H1 (cell line): Measurements from ENCODE around the gene TMEM220. TPM values are rescaled to one million over a fixed set of nuclear protein-coding genes. Genes with fewer than 3 reads are reported as not detected.
"Not testable (repeated sequence)": the region's sequence is repeated elsewhere in the genome, so short reads cannot be mapped to it uniquely, and the experiment has no call there.

Experiments used
- CTCF ChIA-PET: fragments of 300-600 bp; sonication (Branson Sonifier 250); formaldehyde crosslinking; loops from one replicate; lab custom pipeline; 2021; ENCODE audit not compliant: partially characterized antibody; lab: Charles Lee
- POLR2A ChIA-PET: fragments of 300-600 bp; sonication (Branson Sonifier 250); formaldehyde crosslinking; loops from one replicate; lab custom pipeline; 2021; ENCODE audit warnings: inconsistent platforms; ENCODE audit not compliant: partially characterized antibody; lab: Charles Lee
- DNase-seq, 2 experiments: peaks; one replicate each; pipeline versions ENCODE4 v3.0.0 to v3.0.0-alpha.2; 2010 to 2022; ENCODE audit warnings: low spot score in 2 of 2, low read depth in 1 of 2, mixed read lengths in 1 of 2
- FAIRE-seq: peaks from 2 replicates; lab custom pipeline; 2011; peaks lifted over from hg19 to GRCh38; lab: Jason Lieb, UNC
- H2AFZ ChIP-seq: 2 replicates; pipeline ENCODE4 v1.8.1; 2012; ENCODE audit warnings: low read length, inconsistent platforms
- H2AK5ac ChIP-seq: 2 replicates; pipeline ENCODE4 v1.6.1; 2013; ENCODE audit warnings: low read depth, low read length
- H2BK120ac ChIP-seq: replicated peaks from 2 replicates; pipeline ENCODE3; 2013; ENCODE audit warnings: low read depth, low read length, inconsistent platforms
- H2BK12ac ChIP-seq: 2 replicates; pipeline ENCODE4 v1.6.1; 2013; ENCODE audit warnings: low read depth, low read length
- H2BK15ac ChIP-seq: 2 replicates; pipeline ENCODE4 v1.6.1; 2013; ENCODE audit warnings: low read length
- H2BK20ac ChIP-seq: 2 replicates; pipeline ENCODE4 v1.6.1; 2013; ENCODE audit warnings: low read length
- H2BK5ac ChIP-seq: 2 replicates; pipeline ENCODE4 v1.6.1; 2013; ENCODE audit warnings: low read depth, low read length
- H3K14ac ChIP-seq: 2 replicates; pipeline ENCODE4 v1.6.1; 2013; ENCODE audit warnings: inconsistent platforms; ENCODE audit not compliant: insufficient read length
- H3K18ac ChIP-seq: 2 replicates; pipeline ENCODE4 v1.6.1; 2013; ENCODE audit warnings: low read length; ENCODE audit errors: extremely low read depth
- H3K23ac ChIP-seq: 2 replicates; pipeline ENCODE4 v1.6.1; 2013; ENCODE audit warnings: inconsistent platforms; ENCODE audit not compliant: insufficient read length
- H3K23me2 ChIP-seq: 2 replicates; pipeline ENCODE4 v1.6.1; 2013; ENCODE audit warnings: low read depth, low read length
- H3K27ac ChIP-seq: 2 replicates; pipeline ENCODE4 v1.6.1; 2011; ENCODE audit warnings: low read depth, low read length, inconsistent platforms
- H3K27me3 ChIP-seq, 4 experiments: replicated peaks in 1 of 4; 1 replicate in 1 of 4; 2 replicates in 3 of 4; pipeline versions ENCODE4 v1.6.1 to v1.8.1; 2011 to 2013; ENCODE audit warnings: low read length in 3 of 4, mild to moderate bottlenecking in 3 of 4, inconsistent platforms in 2 of 4, mixed read lengths in 2 of 4, moderate library complexity in 1 of 4; ENCODE audit not compliant: control insufficient read depth in 3 of 4, insufficient read depth in 3 of 4; ENCODE audit errors: extremely low read depth in 1 of 4
- H3K36me3 ChIP-seq, 4 experiments: 2 replicates each; pipeline versions ENCODE4 v1.6.1 to v1.8.1; 2011 to 2013; ENCODE audit warnings: mild to moderate bottlenecking in 4 of 4, low read length in 3 of 4, moderate library complexity in 2 of 4, control low read depth in 1 of 4, inconsistent platforms in 1 of 4; ENCODE audit not compliant: insufficient read depth in 4 of 4, control insufficient read depth in 2 of 4
- H3K4ac ChIP-seq: replicated peaks from 2 replicates; pipeline ENCODE3; 2013; ENCODE audit warnings: low read length, low read depth, mixed read lengths, inconsistent platforms; ENCODE audit not compliant: insufficient read length
- H3K4me1 ChIP-seq, 4 experiments: replicated peaks in 1 of 4; 1 replicate in 1 of 4; 2 replicates in 3 of 4; pipeline versions ENCODE4 v1.6.1 to v1.8.1; 2011 to 2013; ENCODE audit warnings: low read length in 3 of 4, inconsistent platforms in 2 of 4, mixed read lengths in 1 of 4; ENCODE audit not compliant: insufficient read depth in 4 of 4, control insufficient read depth in 3 of 4
- H3K4me2 ChIP-seq, 2 experiments: 2 replicates each; pipeline versions ENCODE4 v1.6.1 to v1.8.1; 2011 to 2013; ENCODE audit warnings: low read depth in 2 of 2, low read length in 2 of 2, control low read depth in 1 of 2, inconsistent platforms in 1 of 2, mild to moderate bottlenecking in 1 of 2; ENCODE audit not compliant: insufficient read depth in 1 of 2
- H3K4me3 ChIP-seq, 4 experiments: fragments of 200-600, 300-600 bp in 1 of 4; sonication (generic), shearing (Covaris generic), sonication (Bioruptor Twin) in 1 of 4; 2 replicates each; pipeline versions ENCODE4 v1.5.1 to v1.8.1; 2011 to 2016; ENCODE audit warnings: low read length in 4 of 4, low read depth in 3 of 4, control low read depth in 2 of 4, inconsistent platforms in 2 of 4, mild to moderate bottlenecking in 2 of 4, mixed read lengths in 1 of 4, moderate library complexity in 1 of 4; ENCODE audit not compliant: insufficient read depth in 2 of 4; ENCODE audit errors: extremely low read depth in 1 of 4
- H3K56ac ChIP-seq: replicated peaks from 2 replicates; pipeline ENCODE3; 2013; ENCODE audit warnings: low read depth, mild to moderate bottlenecking, mixed read lengths, low read length, inconsistent platforms; ENCODE audit not compliant: insufficient read length
- H3K79me1 ChIP-seq: 2 replicates; pipeline ENCODE4 v1.6.1; 2013; ENCODE audit warnings: low read depth, low read length, control low read depth
- H3K79me2 ChIP-seq, 2 experiments: 2 replicates each; pipeline versions ENCODE4 v1.6.1 to v1.8.1; 2012 to 2013; ENCODE audit warnings: low read length in 2 of 2, mild to moderate bottlenecking in 2 of 2, inconsistent platforms in 1 of 2; ENCODE audit not compliant: insufficient read depth in 2 of 2, control insufficient read depth in 1 of 2
- H3K9ac ChIP-seq, 4 experiments: replicated peaks in 1 of 4; 1 replicate in 1 of 4; 2 replicates in 3 of 4; pipeline versions ENCODE4 v1.6.1 to v1.8.1; 2011 to 2013; ENCODE audit warnings: low read depth in 3 of 4, low read length in 3 of 4, control low read depth in 2 of 4, mild to moderate bottlenecking in 2 of 4, moderate library complexity in 2 of 4, inconsistent platforms in 1 of 4; ENCODE audit errors: extremely low read depth in 1 of 4
- H3K9me3 ChIP-seq, 2 experiments: 2 replicates each; pipeline versions ENCODE4 v1.6.1 to v1.8.1; 2012 to 2013; ENCODE audit warnings: mild to moderate bottlenecking in 2 of 2, moderate library complexity in 2 of 2, control low read depth in 1 of 2, inconsistent platforms in 1 of 2, low read depth in 1 of 2, low read length in 1 of 2, mixed read lengths in 1 of 2; ENCODE audit not compliant: insufficient read depth in 2 of 2
- H4K20me1 ChIP-seq, 2 experiments: replicated peaks in 1 of 2; 2 replicates each; pipeline versions ENCODE3 to v1.8.1; 2011 to 2013; ENCODE audit warnings: inconsistent platforms in 2 of 2, low read length in 2 of 2, mild to moderate bottlenecking in 1 of 2; ENCODE audit not compliant: insufficient read depth in 2 of 2, control insufficient read depth in 1 of 2
- H4K5ac ChIP-seq: 2 replicates; pipeline ENCODE4 v1.6.1; 2013; ENCODE audit warnings: low read length, low read depth, mixed read lengths, inconsistent platforms; ENCODE audit not compliant: insufficient read length
- H4K8ac ChIP-seq: 2 replicates; pipeline ENCODE4 v1.8.0; 2013; ENCODE audit warnings: mild to moderate bottlenecking, moderate library complexity, low read length, inconsistent platforms; ENCODE audit not compliant: insufficient read depth; ENCODE audit errors: extremely low read depth
- H4K91ac ChIP-seq: replicated peaks from 2 replicates; pipeline ENCODE3; 2013; ENCODE audit warnings: low read length, mixed read lengths, inconsistent platforms; ENCODE audit not compliant: insufficient read length
- WGBS, 2 experiments: shearing (Covaris generic) in 1 of 2; methylation state at CpG; one replicate each; pipeline versions ENCODE4 v1.1.6 to v1.1.7; 2013 to 2015; ENCODE audit warnings: low lambda C conversion rate in 2 of 2, mixed read lengths in 2 of 2, inconsistent platforms in 1 of 2, low coverage in 1 of 2, missing lambda C conversion rate in 1 of 2; ENCODE audit not compliant: insufficient replicate concordance in 2 of 2, insufficient coverage in 1 of 2, insufficient read length in 1 of 2; ENCODE audit errors: extremely low coverage in 1 of 2, missing lambda C conversion rate in 1 of 2; 5-methylcytosine and 5-hydroxymethylcytosine counted together
- polyA plus RNA-seq, 7 experiments: library from polyadenylated mRNA; depleted of rRNA in 3 of 7; stranded (reverse) in 5 of 7; unstranded in 2 of 7; fragments of >200 nt in 5 of 7; fragments of 200-250 nt in 2 of 7; gene quantifications; 1 replicate in 5 of 7; 2 replicates in 1 of 7; 4 replicates in 1 of 7; pipeline versions ENCODE4 v1.2.1 to v1.2.3, GENCODE V29; 2011 to 2013; ENCODE audit warnings: missing spikeins in 2 of 7, mixed read lengths in 2 of 7
- total RNA-seq: library from RNA; stranded (reverse); fragmentation: NEBNext Ultra II Directional; extraction: Animal tissue kit (Norgen Biotek cat#: 25700); gene quantifications from 2 replicates; pipeline ENCODE4 v1.2.1, GENCODE V29; 2021

Gene TMEM220
- total and polyA plus RNA-seq, 2 of the 8 experiments (the other 6 are each of a cell fraction or from before 2014, with no cell fraction given): 3.8 to 4.1 TPM

GRCh38 chr17:10730247-10730646, 424 bp upstream of the TMEM220 start:
- not testable (repeated sequence) for H2BK15ac ChIP-seq, H3K56ac ChIP-seq, H2BK20ac ChIP-seq, H2BK5ac ChIP-seq, H2BK120ac ChIP-seq, FAIRE-seq, H3K4ac ChIP-seq, H3K36me3 ChIP-seq, H3K23ac ChIP-seq, H4K5ac ChIP-seq, H3K9me3 ChIP-seq, H3K18ac ChIP-seq, H3K27me3 ChIP-seq, H4K91ac ChIP-seq, H4K20me1 ChIP-seq, H3K27ac ChIP-seq, H2AFZ ChIP-seq, H2AK5ac ChIP-seq, H3K79me2 ChIP-seq, H4K8ac ChIP-seq, H2BK12ac ChIP-seq, H3K14ac ChIP-seq, H3K79me1 ChIP-seq, H3K23me2 ChIP-seq
- Histone ChIP-seq H3K4me3 (peak overlapping the region; percentile 58 to 73 (median 64)), H3K4me2 (peak overlapping the region; percentile 53 to 65), H3K4me1 (peaks cover 0 to 10% (median 3%) of the 10 kb centered on the region in 4 experiments; a peak in 6 of 7 replicates), H3K9ac (peak overlapping the region in 1 of 4 experiments; percentile 89; a peak in 3 of 7 replicates)
- 6% methylated on average over 14 of the region's 15 CpGs; no CpG with 5 or more reads in 1 of the 2 experiments for WGBS, 2 experiments
- peak in 1 of 2 experiments; percentile 35 for DNase-seq
- POLR2A ChIA-PET: interaction anchor here (1.2 to 2.4 kb wide), 7 partner anchors 9 to 113 kb away, joined by 3 to 9 read pairs (median 5); partner anchors contain the start of genes ADPRM and SCO1
- CTCF ChIA-PET: interaction anchor here (0.6 to 1.1 kb wide), 2 partner anchors 17 to 817 kb away, joined by 3 to 4 read pairs; no protein-coding TSS in a partner anchor
